Activated CD8-positive, alpha-beta T cell treated with anti-CD3 and anti-CD28 coated beads for 36 hours (primary cell): ENCODE data around the gene PUM1. TPM values are rescaled to one million over a fixed set of nuclear protein-coding genes. Genes with fewer than 3 reads are reported as not detected.

ENCODE experiments used
- ATAC-seq: fragments of 200-7000 bp; cut with Tn5 transposase; one replicate; pipeline ENCODE4 v1.10.0; 2021; ENCODE audit warnings: mild to moderate bottlenecking, moderate library complexity
- CTCF ChIA-PET: fragments of 350-600 bp; sonication (Branson Sonifier 250); formaldehyde crosslinking; loops from one replicate; lab custom pipeline; 2021; ENCODE audit warnings: antibody characterized with exemption; lab: Charles Lee
- POLR2A ChIA-PET: fragments of 350-600 bp; sonication (Branson Sonifier 250); formaldehyde crosslinking; loops from one replicate; lab custom pipeline; 2021; ENCODE audit warnings: antibody characterized with exemption; lab: Charles Lee
- DNase-seq: peaks from one replicate; pipeline ENCODE4 v3.0.0-alpha.2; 2020
- H3K27ac Mint-ChIP-seq: one replicate; pipeline ENCODE4 v1.8.0; 2021; ENCODE audit warnings: mild to moderate bottlenecking, mixed read lengths
- H3K27me3 Mint-ChIP-seq: one replicate; pipeline ENCODE4 v1.8.0; 2021; ENCODE audit warnings: mixed read lengths
- H3K36me3 Mint-ChIP-seq: one replicate; pipeline ENCODE4 v1.8.0; 2021; ENCODE audit warnings: low read depth, mixed read lengths
- H3K4me1 Mint-ChIP-seq: one replicate; pipeline ENCODE4 v1.8.0; 2021; ENCODE audit warnings: low read depth, mixed read lengths
- H3K4me3 Mint-ChIP-seq: one replicate; pipeline ENCODE4 v1.8.0; 2021; ENCODE audit warnings: mild to moderate bottlenecking, moderate library complexity, mixed read lengths
- H3K9me3 Mint-ChIP-seq: one replicate; pipeline ENCODE4 v1.8.0; 2021; ENCODE audit warnings: mixed read lengths
- CTCF ChIP-seq: fragments of 200-600 bp; IDR thresholded peaks from one replicate; pipeline ENCODE4 v1.8.0; 2022; ENCODE audit warnings: antibody characterized with exemption, mild to moderate bottlenecking
- intact Hi-C: fragments of 100-400 bp; cut with micrococcal nuclease; formaldehyde crosslinking; loops from one replicate; pipeline ENCODE4 v1.10.0; 2022
- total RNA-seq, 2 experiments: library from RNA; stranded (reverse); gene quantifications; one replicate each; pipeline ENCODE4 v1.2.3, GENCODE V29; 2021

The PUM1 gene
- total RNA-seq, 2 experiments from 2014 or later = 98.0 to 99.0 TPM

- DNase-seq (no peak), ATAC-seq (no peak)
- POLR2A ChIA-PET = no interaction called here
- no peaks in the 10 kb centered on the region for H3K36me3 Mint-ChIP-seq
- no peak overlapping the region for H3K4me3 Mint-ChIP-seq
- H3K9me3 Mint-ChIP-seq = no peaks in the 10 kb centered on the region
- peaks cover 2% of the 10 kb centered on the region for H3K27me3 Mint-ChIP-seq
- no peak overlapping the region for H3K27ac Mint-ChIP-seq
- peaks cover 2% of the 10 kb centered on the region for H3K4me1 Mint-ChIP-seq
- intact Hi-C loops = no loop called here
- CTCF ChIA-PET = interaction anchor here (1.4 kb wide), 1 partner anchor 13 kb away, joined by 7 read pairs; no protein-coding TSS in a partner anchor
- TF ChIP-seq CTCF = no peak
Observed at GRCh38 chr1:30916296-30916695, 149.2 kb downstream of the PUM1 start.

GRCh38 chr1:30915491-30916230 lies 149.9 kb downstream of the PUM1 start:
- no peak for TF ChIP-seq CTCF
- no peaks in the 10 kb centered on the region for H3K36me3 Mint-ChIP-seq
- no peak overlapping the region for H3K27ac Mint-ChIP-seq
- H3K4me3 Mint-ChIP-seq = no peak overlapping the region
- peaks cover 4% of the 10 kb centered on the region for H3K27me3 Mint-ChIP-seq
- intact Hi-C loops = no loop called here
- no peaks in the 10 kb centered on the region for H3K9me3 Mint-ChIP-seq
- DNase-seq (no peak), ATAC-seq (no peak)
- peaks cover 2% of the 10 kb centered on the region for H3K4me1 Mint-ChIP-seq
- ChIA-PET CTCF (interaction anchor here (1.4 to 8.0 kb wide), 4 partner anchors 8 to 134 kb away, joined by 3 to 216 read pairs (median 50); no protein-coding TSS in a partner anchor), POLR2A (no interaction called here)

GRCh38 chr1:30914931-30915330 lies 150.6 kb downstream of the PUM1 start:
- TF ChIP-seq CTCF = no peak
- ATAC-seq (no peak), DNase-seq (no peak)
- Mint-ChIP-seq H3K36me3 (no peaks in the 10 kb centered on the region), H3K27me3 (peaks cover 9% of the 10 kb centered on the region), H3K9me3 (no peaks in the 10 kb centered on the region), H3K27ac (no peak overlapping the region), H3K4me1 (peaks cover 2% of the 10 kb centered on the region), H3K4me3 (no peak overlapping the region)
- CTCF ChIA-PET = interaction anchor here (0.5 to 8.0 kb wide), 6 partner anchors 9 to 195 kb away, joined by 3 to 216 read pairs (median 26); no protein-coding TSS in a partner anchor
- POLR2A ChIA-PET = interaction anchor here (1.0 to 1.7 kb wide), 2 partner anchors 15 to 120 kb away, joined by 3 read pairs; no protein-coding TSS in a partner anchor
- intact Hi-C loops = loop anchor here (5.0 kb wide), 1 partner anchor 193 kb away; the partner anchor contains the start of gene MATN1

GRCh38 chr1:30914587-30914922 lies 151.0 kb downstream of the PUM1 start:
- Mint-ChIP-seq H3K4me1 (peaks cover 4% of the 10 kb centered on the region), H3K27ac (no peak overlapping the region), H3K36me3 (no peaks in the 10 kb centered on the region), H3K4me3 (no peak overlapping the region), H3K27me3 (peaks cover 13% of the 10 kb centered on the region), H3K9me3 (no peaks in the 10 kb centered on the region)
- DNase-seq (no peak), ATAC-seq (no peak)
- POLR2A ChIA-PET = interaction anchor here (1.0 to 1.7 kb wide), 2 partner anchors 15 to 120 kb away, joined by 3 read pairs; no protein-coding TSS in a partner anchor
- intact Hi-C loops = loop anchor here (5.0 kb wide), 1 partner anchor 192 kb away; the partner anchor contains the start of gene MATN1
- CTCF ChIA-PET = interaction anchor here (0.5 to 8.0 kb wide), 6 partner anchors 9 to 195 kb away, joined by 3 to 216 read pairs (median 24); no protein-coding TSS in a partner anchor
- TF ChIP-seq CTCF = no peak
